AG04450 (cell line): ENCODE measurements around the gene FAM3D. TPM values are rescaled to one million over a fixed set of nuclear protein-coding genes. Genes with fewer than 3 reads are reported as not detected.

Experiments used
- CTCF ChIA-PET: fragments of 300-600, 350-600 bp; formaldehyde crosslinking; extraction: SDS; loops from one replicate; lab custom pipeline; 2022; ENCODE audit warnings: antibody characterized with exemption, inconsistent platforms; lab: Charles Lee
- POLR2A ChIA-PET: fragments of 350-600 bp; formaldehyde crosslinking; extraction: SDS; loops from one replicate; lab custom pipeline; 2021; ENCODE audit warnings: antibody characterized with exemption, inconsistent platforms; lab: Yijun Ruan, JAX
- DNase-seq: peaks from one replicate; pipeline ENCODE4 v3.0.0-alpha.2; 2011; ENCODE audit warnings: low read depth, low spot score
- H3K27ac ChIP-seq: one replicate; pipeline ENCODE4 v1.5.1; 2012; ENCODE audit warnings: low read depth, low read length, control low read depth
- H3K27me3 ChIP-seq: one replicate; pipeline ENCODE4 v1.6.0; 2012; ENCODE audit warnings: low read length; ENCODE audit not compliant: control insufficient read depth, insufficient read depth
- H3K4me3 ChIP-seq: 2 replicates; pipeline ENCODE4 v1.5.1; 2011; ENCODE audit warnings: mild to moderate bottlenecking, low read depth, low read length, control low read depth
- H3K9me3 ChIP-seq: 2 replicates; pipeline ENCODE4 v1.5.1; 2012; ENCODE audit warnings: low read length; ENCODE audit not compliant: control insufficient read depth, insufficient read depth
- CTCF ChIP-seq: IDR thresholded peaks from 2 replicates; pipeline ENCODE4 v1.5.1; 2011; ENCODE audit warnings: low read depth, low read length, control low read depth, inconsistent platforms
- polyA plus RNA-seq: library from polyadenylated mRNA; depleted of rRNA; stranded (reverse); fragments of >200 nt; gene quantifications from 2 replicates; pipeline ENCODE4 v1.2.3, GENCODE V29; 2011; rRNA removed

FAM3D gene
- polyA plus RNA-seq, 1 experiment: not detected

DNA sequence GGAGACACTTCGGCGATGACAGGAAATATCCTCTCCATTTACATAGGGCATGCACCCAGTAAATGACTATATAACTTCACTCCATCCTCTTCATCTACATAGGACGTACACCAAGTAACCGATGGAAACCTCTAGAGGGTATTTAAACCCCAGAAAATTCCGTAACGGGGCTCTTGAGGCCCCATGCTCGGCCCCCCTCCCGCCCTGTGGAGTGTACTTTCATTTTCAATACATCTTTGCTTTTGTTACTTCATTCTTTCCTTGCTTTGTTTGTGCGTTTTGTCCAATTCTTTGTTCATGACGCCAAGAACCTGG, 81.9 kb downstream of the FAM3D start:
- DNase-seq: no peak
- no peak for TF ChIP-seq CTCF
- ChIA-PET POLR2A (no interaction called here), CTCF (interaction anchor here (0.7 to 3.1 kb wide), 14 partner anchors 10 to 90 kb away, joined by 3 to 40 read pairs (median 4); partner anchors contain the start of gene FAM107A)
- H3K27ac ChIP-seq: no peak overlapping the region
- peak overlapping the region; percentile 67 for H3K4me3 ChIP-seq
- H3K27me3 ChIP-seq: peaks cover 36% of the 10 kb centered on the region
- peaks cover 3% of the 10 kb centered on the region; the same call in 1 of the 2 replicates for H3K9me3 ChIP-seq

Other genes with a start within 250 kb of the FAM3D start
- 85.9 and 109 TPM in 2 replicates for gene PDHB, start 232.9 kb downstream of the FAM3D start, polyA plus RNA-seq
- gene KCTD6, start 174.7 kb downstream of the FAM3D start, polyA plus RNA-seq: 9.6 and 13.7 TPM in 2 replicates
- gene ACOX2, start 129.6 kb downstream of the FAM3D start, polyA plus RNA-seq: 27.8 and 30.8 TPM in 2 replicates
- gene FAM107A, start 89.4 kb downstream of the FAM3D start, polyA plus RNA-seq: 0.02 TPM in 1 of 2 replicates, not detected in the other